ENCODE measurements around the gene ACAP3.

The ACAP3 gene

GRCh38 chr1:1352786-1353388 lies 45.2 kb upstream of the ACAP3 start:
- Histone ChIP-seq H3K23ac (ENCODE audit: low read depth, low read length, poor library complexity) (peak overlapping the region; percentile 98), H3K14ac (ENCODE audit: low read length) (no peak overlapping the region), H3K4me2 (ENCODE audit: insufficient read depth, low read length, poor library complexity, severe bottlenecking) (no peak overlapping the region), H3K27me3 (ENCODE audit: control insufficient read depth in 3 of 3, insufficient read depth in 3 of 3, low read depth in 1 of 3, low read length in 3 of 3) (peaks cover 0 to 25% (median 14%) of the 10 kb centered on the region in 3 experiments), H3K4ac (ENCODE audit: low read length) (no peak overlapping the region), H3K9me3 (replicated peaks in 1 of 2; ENCODE audit: control insufficient read depth in 2 of 2, insufficient read depth in 1 of 2, low read depth in 1 of 2, low read length in 2 of 2) (peaks cover 0 to 3% of the 10 kb centered on the region in 2 donors), H2AFZ (ENCODE audit: low read length) (no peak overlapping the region), H2BK120ac (ENCODE audit: low read depth, low read length) (peak overlapping the region; percentile 83), H4K8ac (ENCODE audit: low read depth, low read length) (no peak overlapping the region), H3K4me3 (ENCODE audit: low read length in 2 of 2) (no peak overlapping the region), H2BK15ac (ENCODE audit: low read length) (no peak overlapping the region), H3K18ac (ENCODE audit: low read length) (no peak overlapping the region), H2BK12ac (ENCODE audit: low read length) (no peak overlapping the region), H4K91ac (ENCODE audit: low read depth, low read length, poor library complexity) (no peak overlapping the region), H3K27ac (replicated peaks; ENCODE audit: low read length) (no peak overlapping the region), H3K4me1 (ENCODE audit: control insufficient read depth in 2 of 2, insufficient read depth in 1 of 2, low read depth in 1 of 2, low read length in 2 of 2) (peaks cover 30 to 40% of the 10 kb centered on the region in 2 donors), H3K9ac (ENCODE audit: low read depth, low read length, poor library complexity) (peak overlapping the region; percentile 21), H3K36me3 (replicated peaks in 1 of 2; ENCODE audit: control insufficient read depth in 2 of 2, insufficient read depth in 2 of 2, low read length in 2 of 2) (peaks cover 2 to 5% of the 10 kb centered on the region in 2 donors), H2BK5ac (ENCODE audit: low read length) (peak overlapping the region; percentile 66), H3K79me1 (ENCODE audit: low read depth, low read length) (peaks cover 12% of the 10 kb centered on the region), H2AK5ac (ENCODE audit: low read depth, low read length) (peak overlapping the region; percentile 68)
- DNase-seq (ENCODE audit: low spot score), result no peak
- no CpG with 5 or more reads among the region's 5 CpGs for WGBS, 2 donors (ENCODE audit: extremely low coverage in 2 of 2, insufficient read length in 2 of 2, insufficient replicate concordance in 1 of 2)

- H2BK120ac ChIP-seq (ENCODE audit: low read depth, low read length), result no peak overlapping the region
- peak overlapping the region; percentile 72 for H4K91ac ChIP-seq (ENCODE audit: low read depth, low read length, poor library complexity)
- no CpG with 5 or more reads among the region's 29 CpGs for WGBS, 2 donors (ENCODE audit: extremely low coverage in 2 of 2, insufficient read length in 2 of 2, insufficient replicate concordance in 1 of 2)
- H3K4me1 ChIP-seq (ENCODE audit: control insufficient read depth in 2 of 2, insufficient read depth in 1 of 2, low read depth in 1 of 2, low read length in 2 of 2), result peaks cover 26 to 39% of the 10 kb centered on the region in 2 donors
- no peak overlapping the region for H4K8ac ChIP-seq (ENCODE audit: low read depth, low read length)
- peak overlapping the region; percentile 60 for H3K9ac ChIP-seq (ENCODE audit: low read depth, low read length, poor library complexity)
- peak overlapping the region; percentile 29 for H3K23ac ChIP-seq (ENCODE audit: low read depth, low read length, poor library complexity)
- DNase-seq (ENCODE audit: low spot score), result no peak
- H2AFZ ChIP-seq (ENCODE audit: low read length), result no peak overlapping the region
- peak overlapping the region; percentile 76 for H3K18ac ChIP-seq (ENCODE audit: low read length)
- H3K79me1 ChIP-seq (ENCODE audit: low read depth, low read length), result peaks cover 15% of the 10 kb centered on the region
- peak overlapping the region; percentile 16 for H3K27ac ChIP-seq (replicated peaks; ENCODE audit: low read length)
- peak overlapping the region; percentile 66 for H2BK5ac ChIP-seq (ENCODE audit: low read length)
- H2BK15ac ChIP-seq (ENCODE audit: low read length), result no peak overlapping the region
- H3K14ac ChIP-seq (ENCODE audit: low read length), result peak overlapping the region; percentile 71
- no peak overlapping the region for H3K4ac ChIP-seq (ENCODE audit: low read length)
- peak overlapping the region; percentile 33 for H3K4me2 ChIP-seq (ENCODE audit: insufficient read depth, low read length, poor library complexity, severe bottlenecking)
- peak overlapping the region in 1 of 2 donors; percentile 30 for H3K4me3 ChIP-seq (ENCODE audit: low read length in 2 of 2)
- peaks cover 0 to 25% (median 14%) of the 10 kb centered on the region in 3 experiments for H3K27me3 ChIP-seq (ENCODE audit: control insufficient read depth in 3 of 3, insufficient read depth in 3 of 3, low read depth in 1 of 3, low read length in 3 of 3)
- peak overlapping the region; percentile 10 for H2BK12ac ChIP-seq (ENCODE audit: low read length)
- peaks cover 2 to 5% of the 10 kb centered on the region in 2 donors for H3K36me3 ChIP-seq (replicated peaks in 1 of 2; ENCODE audit: control insufficient read depth in 2 of 2, insufficient read depth in 2 of 2, low read length in 2 of 2)
- peaks cover 0 to 3% of the 10 kb centered on the region in 2 donors for H3K9me3 ChIP-seq (replicated peaks in 1 of 2; ENCODE audit: control insufficient read depth in 2 of 2, insufficient read depth in 1 of 2, low read depth in 1 of 2, low read length in 2 of 2)
- H2AK5ac ChIP-seq (ENCODE audit: low read depth, low read length), result peak overlapping the region; percentile 94
Measured at GRCh38 chr1:1351511-1352427, 44.0 kb upstream of the ACAP3 start.

- H3K4me2 ChIP-seq (ENCODE audit: insufficient read depth, low read length, poor library complexity, severe bottlenecking), result peak within 1 kb of the TSS; percentile 100
- H2AFZ ChIP-seq (ENCODE audit: low read length), result peak within 1 kb of the TSS; percentile 93
- WGBS, 2 donors (ENCODE audit: extremely low coverage in 2 of 2, insufficient read length in 2 of 2, insufficient replicate concordance in 1 of 2), result no CpG with 5 or more reads among the region's 122 CpGs
- H3K18ac ChIP-seq (ENCODE audit: low read length), result peak within 1 kb of the TSS; percentile 99
- H3K27ac ChIP-seq (replicated peaks; ENCODE audit: low read length), result peak within 1 kb of the TSS; percentile 84
- peak within 1 kb of the TSS; percentile 97 for H4K91ac ChIP-seq (ENCODE audit: low read depth, low read length, poor library complexity)
- H4K8ac ChIP-seq (ENCODE audit: low read depth, low read length), result peak within 1 kb of the TSS; percentile 65
- H3K36me3 ChIP-seq (replicated peaks in 1 of 2; ENCODE audit: control insufficient read depth in 2 of 2, insufficient read depth in 2 of 2, low read length in 2 of 2), result peaks cover 2 to 5% of the 10 kb centered on the region in 2 donors
- H3K4me1 ChIP-seq (ENCODE audit: control insufficient read depth in 2 of 2, insufficient read depth in 1 of 2, low read depth in 1 of 2, low read length in 2 of 2), result peaks cover 24 to 34% of the 10 kb centered on the region in 2 donors
- peak within 1 kb of the TSS; percentile 97 for H3K14ac ChIP-seq (ENCODE audit: low read length)
- peak within 1 kb of the TSS; percentile 99 for H3K9ac ChIP-seq (ENCODE audit: low read depth, low read length, poor library complexity)
- peaks cover 29% of the 10 kb centered on the region for H3K79me1 ChIP-seq (ENCODE audit: low read depth, low read length)
- H2BK12ac ChIP-seq (ENCODE audit: low read length), result peak within 1 kb of the TSS; percentile 84
- peak within 1 kb of the TSS; percentile 67 for H2BK15ac ChIP-seq (ENCODE audit: low read length)
- peak within 1 kb of the TSS; percentile 98 for H3K23ac ChIP-seq (ENCODE audit: low read depth, low read length, poor library complexity)
- peak within 1 kb of the TSS; percentile 97 for H2AK5ac ChIP-seq (ENCODE audit: low read depth, low read length)
- H3K4me3 ChIP-seq (ENCODE audit: low read length in 2 of 2), result peak within 1 kb of the TSS; percentile 96 to 99
- H3K9me3 ChIP-seq (replicated peaks in 1 of 2; ENCODE audit: control insufficient read depth in 2 of 2, insufficient read depth in 1 of 2, low read depth in 1 of 2, low read length in 2 of 2), result peaks cover 0 to 3% of the 10 kb centered on the region in 2 donors
- H2BK5ac ChIP-seq (ENCODE audit: low read length), result peak within 1 kb of the TSS; percentile 99
- no peak within 1 kb of the TSS for H2BK120ac ChIP-seq (ENCODE audit: low read depth, low read length)
- peaks cover 0 to 14% (median 6%) of the 10 kb centered on the region in 3 experiments for H3K27me3 ChIP-seq (ENCODE audit: control insufficient read depth in 3 of 3, insufficient read depth in 3 of 3, low read depth in 1 of 3, low read length in 3 of 3)
- no peak within 1 kb of the TSS for H3K4ac ChIP-seq (ENCODE audit: low read length)
- DNase-seq (ENCODE audit: low spot score), result peak; percentile 69
Measured at GRCh38 chr1:1349256-1350012, 41.7 kb upstream of the ACAP3 start, which contains the start of gene DVL1. Gene DVL1, minus strand, starts transcription at chr1:1349418. Its CDS starts 353 bp downstream, at chr1:1349065.

Data from neuronal stem cell (in vitro differentiated cells).